HG02678 (cell line): ENCODE results near the gene NDUFB10.
"Not testable (repeated sequence)": the region's sequence is repeated elsewhere in the genome, so short reads cannot be mapped to it uniquely, and the experiment has no call there.

Source experiments
- ATAC-seq: cut with Tn5 transposase; IDR thresholded peaks from one replicate; pipeline ENCODE4 v1.9.1; 2021; ENCODE audit warnings: mild to moderate bottlenecking, moderate library complexity; ENCODE audit not compliant: unreplicated experiment

The NDUFB10 gene

GRCh38 chr16:1959269-1960039, at the start of gene NDUFB10:
Gene NDUFB10, plus strand, starts transcription at chr16:1959538. Its CDS starts 87 bp downstream, at chr16:1959625.
- ATAC-seq, result peak; percentile 80

GRCh38 chr16:1909561-1910231, 49.6 kb upstream of the NDUFB10 start:
- ATAC-seq, result no peak

GRCh38 chr16:1911467-1912214, 47.7 kb upstream of the NDUFB10 start:
- no peak for ATAC-seq

- ATAC-seq, result no peak
These were observed 47.2 kb upstream of the NDUFB10 start for GRCh38 chr16:1912215-1912543.

- ATAC-seq, result no peak
These were observed 45.8 kb upstream of the NDUFB10 start for GRCh38 chr16:1913327-1914083.

- no peak for ATAC-seq
These were observed 45.2 kb upstream of the NDUFB10 start for GRCh38 chr16:1914084-1914608.

- no peak for ATAC-seq
These were observed 44.4 kb upstream of the NDUFB10 start for GRCh38 chr16:1914988-1915387.

GRCh38 chr16:1915732-1916639, 43.4 kb upstream of the NDUFB10 start:
- ATAC-seq, result no peak

- no peak for ATAC-seq
These were observed 42.7 kb upstream of the NDUFB10 start for GRCh38 chr16:1916640-1916990.

- ATAC-seq, result no peak
These were observed 42.2 kb upstream of the NDUFB10 start for GRCh38 chr16:1917056-1917664.

GRCh38 chr16:1917665-1918350, 41.5 kb upstream of the NDUFB10 start:
- ATAC-seq, result no peak

GRCh38 chr16:1918351-1919326, 40.7 kb upstream of the NDUFB10 start, which contains the start of gene HS3ST6:
Gene HS3ST6, minus strand, starts transcription at chr16:1918415. Its CDS starts 92 bp downstream, at chr16:1918323.
- no peak for ATAC-seq

GRCh38 chr16:1919327-1919998, 39.9 kb upstream of the NDUFB10 start:
- no peak for ATAC-seq

- not testable (repeated sequence) for ATAC-seq
These were observed 39.2 kb upstream of the NDUFB10 start for GRCh38 chr16:1920122-1920521.

GRCh38 chr16:1920727-1921171, 38.6 kb upstream of the NDUFB10 start:
- no peak for ATAC-seq

- ATAC-seq, result no peak
These were observed 37.0 kb upstream of the NDUFB10 start for GRCh38 chr16:1922357-1922756.
